Measurements from ENCODE around the gene GPR85. TPM values are rescaled to one million over a fixed set of nuclear protein-coding genes. Genes with fewer than 3 reads are reported as not detected.

The GPR85 gene
- total RNA-seq, 1 donor from 2014 or later = 0.73 TPM

DNA sequence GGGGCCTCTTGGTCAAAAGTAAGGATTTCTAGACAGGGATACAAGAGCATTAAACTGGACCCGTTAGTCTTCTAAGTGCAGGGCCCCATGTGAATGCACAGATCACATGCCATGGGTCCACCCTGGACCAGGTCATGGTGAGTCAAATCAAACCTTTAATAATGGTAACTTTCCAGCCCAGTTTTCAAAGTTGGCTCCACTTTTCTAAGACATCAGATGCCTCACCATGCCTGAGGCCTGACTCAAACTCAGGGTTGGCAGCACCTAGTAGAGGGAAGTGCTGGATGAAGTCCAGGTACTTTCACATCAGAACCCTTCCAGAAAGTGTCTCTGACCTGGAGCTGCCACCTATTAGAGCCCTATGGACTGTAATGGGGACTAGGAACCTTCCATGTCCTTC, 41.4 kb upstream of the GPR85 start:
- Histone ChIP-seq H3K79me2 (ENCODE audit: insufficient read depth, low read length) (no peaks in the 10 kb centered on the region), H2AFZ (ENCODE audit: low read depth, low read length) (no peak overlapping the region), H3K4me3 (ENCODE audit: insufficient read depth, low read depth, low read length) (no peak overlapping the region), H3K9me3 (ENCODE audit: insufficient read depth, low read depth, low read length) (no peaks in the 10 kb centered on the region), H3K36me3 (ENCODE audit: insufficient read depth, low read length) (no peaks in the 10 kb centered on the region), H3K4me1 (ENCODE audit: insufficient read depth, low read length) (no peaks in the 10 kb centered on the region), H3K27me3 (ENCODE audit: insufficient read depth, low read length) (no peaks in the 10 kb centered on the region), H3K4me2 (ENCODE audit: low read length) (no peak overlapping the region), H4K20me1 (ENCODE audit: insufficient read depth, low read length) (no peaks in the 10 kb centered on the region), H3K27ac (ENCODE audit: low read depth, low read length) (no peak overlapping the region), H3K9ac (ENCODE audit: low read length) (no peak overlapping the region)
- H3K9me3 Mint-ChIP-seq (ENCODE audit: unreplicated experiment) = no peaks in the 10 kb centered on the region
- no peaks in the 10 kb centered on the region for H3K36me3 Mint-ChIP-seq (ENCODE audit: low read depth, unreplicated experiment)
- FAIRE-seq (no peak), DNase-seq (ENCODE audit: low read depth) (peak; percentile 18)
- TF ChIP-seq, protein P1, sequence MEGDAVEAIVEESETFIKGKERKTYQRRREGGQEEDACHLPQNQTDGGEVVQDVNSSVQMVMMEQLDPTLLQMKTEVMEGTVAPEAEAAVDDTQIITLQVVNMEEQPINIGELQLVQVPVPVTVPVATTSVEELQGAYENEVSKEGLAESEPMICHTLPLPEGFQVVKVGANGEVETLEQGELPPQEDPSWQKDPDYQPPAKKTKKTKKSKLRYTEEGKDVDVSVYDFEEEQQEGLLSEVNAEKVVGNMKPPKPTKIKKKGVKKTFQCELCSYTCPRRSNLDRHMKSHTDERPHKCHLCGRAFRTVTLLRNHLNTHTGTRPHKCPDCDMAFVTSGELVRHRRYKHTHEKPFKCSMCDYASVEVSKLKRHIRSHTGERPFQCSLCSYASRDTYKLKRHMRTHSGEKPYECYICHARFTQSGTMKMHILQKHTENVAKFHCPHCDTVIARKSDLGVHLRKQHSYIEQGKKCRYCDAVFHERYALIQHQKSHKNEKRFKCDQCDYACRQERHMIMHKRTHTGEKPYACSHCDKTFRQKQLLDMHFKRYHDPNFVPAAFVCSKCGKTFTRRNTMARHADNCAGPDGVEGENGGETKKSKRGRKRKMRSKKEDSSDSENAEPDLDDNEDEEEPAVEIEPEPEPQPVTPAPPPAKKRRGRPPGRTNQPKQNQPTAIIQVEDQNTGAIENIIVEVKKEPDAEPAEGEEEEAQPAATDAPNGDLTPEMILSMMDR (IDR thresholded peaks at IDR 0.05; ENCODE audit: insufficient read depth, low read depth, low read length) = no peak
- TF ChIP-seq EZH2 (IDR thresholded peaks at IDR 0.05; ENCODE audit: insufficient read depth, low read length) = no peak
- no peaks in the 10 kb centered on the region for H3K4me1 Mint-ChIP-seq (ENCODE audit: low read depth, unreplicated experiment)
- H3K27ac Mint-ChIP-seq (ENCODE audit: unreplicated experiment) = no peak overlapping the region
- no peak overlapping the region for H3K4me3 Mint-ChIP-seq (ENCODE audit: unreplicated experiment)
- no peaks in the 10 kb centered on the region for H3K27me3 Mint-ChIP-seq (ENCODE audit: low read depth, unreplicated experiment)

DNA sequence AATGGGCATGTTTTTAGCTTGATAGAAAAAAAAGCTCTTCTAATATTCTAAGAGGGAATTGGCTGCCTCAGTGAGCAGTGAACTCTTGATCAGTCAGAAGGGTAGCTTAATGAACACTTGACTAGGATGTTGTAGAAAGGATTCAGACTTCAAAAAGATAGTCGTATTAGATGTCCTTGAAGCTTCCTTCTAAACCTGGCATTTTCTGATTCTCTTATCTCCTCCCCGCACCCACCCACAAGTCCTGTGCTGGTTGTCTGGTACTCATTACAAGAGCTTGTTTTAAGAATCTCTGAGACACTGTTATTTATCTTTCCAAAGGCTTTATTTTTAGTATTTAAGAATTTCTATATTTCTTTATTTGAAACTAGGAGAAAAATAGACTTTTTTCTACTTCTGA, 39.1 kb upstream of the GPR85 start:
- H3K4me2 ChIP-seq (ENCODE audit: low read length) = no peak overlapping the region
- Mint-ChIP-seq H3K4me1 (ENCODE audit: low read depth, unreplicated experiment) (no peaks in the 10 kb centered on the region), H3K9me3 (ENCODE audit: unreplicated experiment) (no peaks in the 10 kb centered on the region), H3K27me3 (ENCODE audit: low read depth, unreplicated experiment) (no peaks in the 10 kb centered on the region), H3K4me3 (ENCODE audit: unreplicated experiment) (no peak overlapping the region), H3K36me3 (ENCODE audit: low read depth, unreplicated experiment) (no peaks in the 10 kb centered on the region), H3K27ac (ENCODE audit: unreplicated experiment) (no peak overlapping the region)
- FAIRE-seq = no peak
- H4K20me1 ChIP-seq (ENCODE audit: insufficient read depth, low read length) = no peaks in the 10 kb centered on the region
- no peaks in the 10 kb centered on the region for H3K36me3 ChIP-seq (ENCODE audit: insufficient read depth, low read length)
- no peaks in the 10 kb centered on the region for H3K79me2 ChIP-seq (ENCODE audit: insufficient read depth, low read length)
- H3K27ac ChIP-seq (ENCODE audit: low read depth, low read length) = no peak overlapping the region
- H3K4me1 ChIP-seq (ENCODE audit: insufficient read depth, low read length) = no peaks in the 10 kb centered on the region
- no peak overlapping the region for H3K9ac ChIP-seq (ENCODE audit: low read length)
- no peak overlapping the region for H2AFZ ChIP-seq (ENCODE audit: low read depth, low read length)
- no peak for DNase-seq (ENCODE audit: low read depth)
- H3K27me3 ChIP-seq (ENCODE audit: insufficient read depth, low read length) = no peaks in the 10 kb centered on the region
- TF ChIP-seq, protein P1 (IDR thresholded peaks at IDR 0.05; ENCODE audit: insufficient read depth, low read depth, low read length) = no peak
- no peak for TF ChIP-seq EZH2 (IDR thresholded peaks at IDR 0.05; ENCODE audit: insufficient read depth, low read length)
- H3K4me3 ChIP-seq (ENCODE audit: insufficient read depth, low read depth, low read length) = no peak overlapping the region
- H3K9me3 ChIP-seq (ENCODE audit: insufficient read depth, low read depth, low read length) = no peaks in the 10 kb centered on the region

DNA sequence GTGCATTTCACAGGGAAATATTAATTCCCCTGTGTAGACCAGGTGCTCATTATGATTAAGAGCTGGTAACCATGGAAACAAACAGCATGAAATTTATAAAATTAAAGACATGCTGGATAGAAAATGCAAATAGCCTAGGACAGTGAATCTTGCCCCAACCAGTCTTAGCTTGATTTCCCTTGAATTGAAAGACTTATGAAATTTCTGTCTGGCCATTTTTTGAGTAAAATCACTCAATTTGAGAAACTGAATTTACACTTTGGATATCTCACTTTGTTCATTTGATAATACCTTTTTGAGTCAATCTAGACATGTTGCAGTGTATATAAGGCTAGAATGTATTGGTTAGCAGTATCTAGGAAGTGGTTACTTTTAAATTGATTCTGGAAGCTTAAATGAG, 36.1 kb upstream of the GPR85 start:
- Histone ChIP-seq H3K36me3 (ENCODE audit: insufficient read depth, low read length) (no peaks in the 10 kb centered on the region), H4K20me1 (ENCODE audit: insufficient read depth, low read length) (no peaks in the 10 kb centered on the region), H3K4me3 (ENCODE audit: insufficient read depth, low read depth, low read length) (no peak overlapping the region), H3K9me3 (ENCODE audit: insufficient read depth, low read depth, low read length) (no peaks in the 10 kb centered on the region), H2AFZ (ENCODE audit: low read depth, low read length) (no peak overlapping the region), H3K9ac (ENCODE audit: low read length) (no peak overlapping the region), H3K79me2 (ENCODE audit: insufficient read depth, low read length) (peaks cover 4% of the 10 kb centered on the region), H3K4me1 (ENCODE audit: insufficient read depth, low read length) (no peaks in the 10 kb centered on the region), H3K27me3 (ENCODE audit: insufficient read depth, low read length) (no peaks in the 10 kb centered on the region), H3K27ac (ENCODE audit: low read depth, low read length) (no peak overlapping the region), H3K4me2 (ENCODE audit: low read length) (no peak overlapping the region)
- no peaks in the 10 kb centered on the region for H3K4me1 Mint-ChIP-seq (ENCODE audit: low read depth, unreplicated experiment)
- no peak overlapping the region for H3K27ac Mint-ChIP-seq (ENCODE audit: unreplicated experiment)
- no peaks in the 10 kb centered on the region for H3K36me3 Mint-ChIP-seq (ENCODE audit: low read depth, unreplicated experiment)
- H3K4me3 Mint-ChIP-seq (ENCODE audit: unreplicated experiment) = no peak overlapping the region
- H3K27me3 Mint-ChIP-seq (ENCODE audit: low read depth, unreplicated experiment) = no peaks in the 10 kb centered on the region
- H3K9me3 Mint-ChIP-seq (ENCODE audit: unreplicated experiment) = no peaks in the 10 kb centered on the region
- no peak for TF ChIP-seq EZH2 (IDR thresholded peaks at IDR 0.05; ENCODE audit: insufficient read depth, low read length)
- TF ChIP-seq, protein P1 (IDR thresholded peaks at IDR 0.05; ENCODE audit: insufficient read depth, low read depth, low read length) = no peak
- FAIRE-seq = no peak
- no peak for DNase-seq (ENCODE audit: low read depth)

All from astrocyte (in vitro differentiated cells and primary cell).